Sciatic nerve (tissue), 2 donors: ENCODE measurements around the gene ELOVL5. TPM values are rescaled to one million over a fixed set of nuclear protein-coding genes. Genes with fewer than 3 reads are reported as not detected.
"Not testable (repeated sequence)": the region's sequence is repeated elsewhere in the genome, so short reads cannot be mapped to it uniquely, and the experiment has no call there.

Experiments
- ATAC-seq: fragments of 200-7000 bp; cut with Tn5 transposase; one replicate; pipeline ENCODE4 v1.9.1; 2020; ENCODE audit warnings: mild to moderate bottlenecking, moderate library complexity
- DNase-seq: peaks from one replicate; pipeline ENCODE4 v3.0.0-alpha.2; 2020; ENCODE audit warnings: low spot score
- intact Hi-C: fragments of 100-400 bp; cut with DNase I; formaldehyde crosslinking; loops from one replicate; pipeline ENCODE4 v1.14.2; 2022
- total RNA-seq: library from RNA; stranded (reverse); fragmentation: NEBNext Ultra II Directional; extraction: Animal tissue kit (Norgen Biotek cat#: 25700); gene quantifications from one replicate; pipeline ENCODE4 v1.2.1, GENCODE V29; 2021
- donor health status: DM: no; HTN: no; CAD: no.
- donor health status: DM: no; HTN: no; CAD: no.

The ELOVL5 gene, protein sequence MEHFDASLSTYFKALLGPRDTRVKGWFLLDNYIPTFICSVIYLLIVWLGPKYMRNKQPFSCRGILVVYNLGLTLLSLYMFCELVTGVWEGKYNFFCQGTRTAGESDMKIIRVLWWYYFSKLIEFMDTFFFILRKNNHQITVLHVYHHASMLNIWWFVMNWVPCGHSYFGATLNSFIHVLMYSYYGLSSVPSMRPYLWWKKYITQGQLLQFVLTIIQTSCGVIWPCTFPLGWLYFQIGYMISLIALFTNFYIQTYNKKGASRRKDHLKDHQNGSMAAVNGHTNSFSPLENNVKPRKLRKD
- 115 TPM for total RNA-seq

DNA sequence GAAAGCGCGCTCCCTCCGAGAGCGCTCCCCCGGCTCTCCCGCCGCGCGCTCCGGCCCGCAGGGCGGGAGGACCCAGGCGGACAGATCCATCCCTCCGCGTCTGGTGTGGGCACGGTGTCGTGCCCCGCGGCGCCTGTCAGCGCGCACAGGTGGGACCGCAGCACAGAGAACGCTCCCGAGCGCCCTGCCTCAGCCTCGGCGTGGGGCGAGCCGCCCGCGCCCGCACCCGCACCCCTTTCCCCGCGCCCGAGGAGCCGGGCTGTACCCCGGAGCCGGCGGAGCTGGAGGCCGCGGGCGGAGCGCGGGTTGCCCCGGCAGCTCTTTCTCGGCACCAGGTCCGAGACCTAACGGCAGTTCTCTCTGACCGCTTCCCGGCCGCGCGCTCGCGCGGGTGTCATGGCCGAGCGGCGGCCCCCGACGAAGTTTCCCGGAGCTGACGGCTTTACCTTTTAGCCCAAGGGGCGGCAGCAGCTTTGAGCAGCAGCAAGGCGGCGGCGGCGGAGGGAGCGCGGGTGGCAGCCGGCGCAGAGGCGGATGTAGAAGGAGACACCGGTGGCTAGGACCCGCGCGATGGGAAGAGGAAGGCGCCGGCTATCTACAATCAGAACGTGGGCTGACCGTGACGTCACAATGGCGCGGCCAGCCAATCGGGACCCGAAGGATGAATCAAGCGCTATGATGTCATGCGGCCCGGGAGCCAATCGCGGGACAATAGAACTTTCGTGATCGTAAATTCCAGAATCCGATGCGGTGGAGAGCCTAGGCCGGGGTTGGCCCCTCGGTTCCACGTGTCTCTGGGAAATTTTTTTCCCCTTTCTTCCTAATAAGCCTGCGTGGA is at the start of gene ELOVL5:
Gene ELOVL5 (minus strand): TSS at position 580 of the 838 bp plus-strand sequence. CDS start 53,251 bp downstream, outside the sequence.
- peak; percentile 100 for DNase-seq
- ATAC-seq = peak; percentile 97
- intact Hi-C loops = no loop called here

DNA sequence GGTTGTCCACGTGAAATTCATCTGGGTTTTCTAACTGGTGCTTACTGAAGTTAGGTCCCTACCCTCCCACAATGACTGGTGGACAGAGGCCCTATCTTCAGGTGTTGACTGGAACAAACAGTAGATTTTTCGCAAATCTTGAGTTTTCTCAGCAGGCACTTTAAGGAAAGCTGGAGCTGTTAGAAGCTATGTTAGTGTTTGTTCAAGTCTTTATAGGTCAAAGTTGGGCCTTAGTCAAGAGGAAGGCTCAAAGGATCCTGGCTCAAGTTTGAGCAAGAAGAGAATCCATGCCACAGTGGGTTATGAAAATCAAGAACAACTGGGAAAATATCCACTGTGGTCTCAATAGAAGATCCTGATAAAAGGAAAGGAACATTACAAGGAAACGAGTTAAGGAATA is 48.5 kb upstream of the ELOVL5 start:
- DNase-seq (no peak), ATAC-seq (no peak)
- intact Hi-C loops = no loop called here

- ATAC-seq = no peak
- intact Hi-C loops = no loop called here
- DNase-seq = no peak
Measured at GRCh38 chr6:53395986-53396385, 47.2 kb upstream of the ELOVL5 start.

DNA sequence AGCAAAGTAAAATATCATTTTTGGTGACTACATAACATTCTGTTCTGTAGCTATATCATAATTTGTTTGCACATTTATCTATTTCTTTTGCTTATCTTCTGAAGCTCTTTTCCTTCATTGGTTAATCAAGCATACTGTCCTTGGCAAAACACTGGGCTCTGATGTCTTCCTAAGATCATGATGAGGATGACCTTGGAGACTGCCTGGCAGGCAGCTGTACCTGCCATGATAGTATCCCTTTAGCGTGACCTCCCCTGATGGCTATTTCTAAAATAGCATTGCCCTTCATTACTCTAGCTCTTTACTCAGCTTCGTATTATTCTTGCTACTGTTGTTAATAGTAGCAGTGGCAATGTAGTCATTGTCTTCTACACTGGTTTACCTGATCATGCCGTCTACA is 46.0 kb upstream of the ELOVL5 start:
- intact Hi-C loops = no loop called here
- no peak for DNase-seq
- no peak for ATAC-seq

- intact Hi-C loops = no loop called here
- DNase-seq = no peak
- no peak for ATAC-seq
Measured at GRCh38 chr6:53391170-53391569, 42.4 kb upstream of the ELOVL5 start.

DNA sequence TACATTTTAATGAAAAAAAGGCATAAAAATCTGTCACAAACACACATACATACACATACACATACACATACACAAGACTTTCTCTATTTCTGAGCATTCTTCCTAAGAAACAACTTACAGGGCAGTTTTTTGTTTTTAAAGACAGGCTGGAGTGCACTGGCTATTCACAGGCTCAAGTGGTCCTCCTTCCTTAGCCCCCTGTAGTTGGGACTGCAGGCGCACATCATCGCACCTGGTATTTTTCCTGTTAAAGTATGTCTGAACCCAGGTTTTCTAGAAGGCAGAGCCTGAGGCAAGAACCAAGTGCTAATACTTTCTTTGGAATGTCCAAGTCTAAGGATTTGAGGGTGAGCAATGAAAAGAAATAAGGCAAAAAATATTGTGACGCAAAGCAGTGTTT is 41.3 kb upstream of the ELOVL5 start:
- intact Hi-C loops = no loop called here
- no peak for DNase-seq
- no peak for ATAC-seq

DNA sequence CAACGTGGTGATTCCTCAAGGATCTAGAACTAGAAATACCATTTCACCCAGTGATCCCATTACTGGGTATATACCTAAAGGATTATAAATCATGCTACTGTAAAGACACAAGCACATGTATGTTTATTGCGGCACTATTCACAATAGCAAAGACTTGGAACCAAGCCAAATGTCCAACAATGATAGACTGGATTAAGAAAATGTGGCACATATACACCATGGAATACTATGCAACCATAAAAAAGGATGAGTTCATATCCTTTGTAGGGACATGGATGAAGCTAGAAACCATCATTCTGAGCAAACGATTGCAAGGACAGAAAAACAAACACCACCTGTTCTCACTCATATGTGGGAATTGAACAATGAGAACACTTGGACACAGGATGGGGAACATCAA is 39.9 kb upstream of the ELOVL5 start:
- DNase-seq, ATAC-seq, intact Hi-C loops: not testable (repeated sequence)

DNA sequence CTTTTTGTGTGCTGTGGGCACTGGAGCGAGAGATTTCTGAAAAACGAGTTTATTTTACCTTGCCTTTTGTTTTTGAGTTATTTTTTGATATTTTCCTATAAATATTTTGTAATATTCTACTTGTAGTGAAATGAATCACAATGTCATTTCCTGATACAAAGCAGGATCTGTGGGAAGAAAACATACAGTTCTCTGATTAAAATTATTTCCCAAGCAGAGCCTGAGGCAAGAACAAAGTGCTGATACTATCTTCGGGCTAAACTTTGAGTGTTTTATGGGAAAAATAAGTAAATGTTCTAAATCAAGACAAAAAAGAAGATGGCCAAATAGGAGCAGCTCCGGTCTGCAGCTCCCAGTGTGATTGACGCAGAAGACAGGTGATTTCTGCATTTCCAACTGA is 33.7 kb upstream of the ELOVL5 start:
- intact Hi-C loops = no loop called here
- ATAC-seq = no peak

DNA sequence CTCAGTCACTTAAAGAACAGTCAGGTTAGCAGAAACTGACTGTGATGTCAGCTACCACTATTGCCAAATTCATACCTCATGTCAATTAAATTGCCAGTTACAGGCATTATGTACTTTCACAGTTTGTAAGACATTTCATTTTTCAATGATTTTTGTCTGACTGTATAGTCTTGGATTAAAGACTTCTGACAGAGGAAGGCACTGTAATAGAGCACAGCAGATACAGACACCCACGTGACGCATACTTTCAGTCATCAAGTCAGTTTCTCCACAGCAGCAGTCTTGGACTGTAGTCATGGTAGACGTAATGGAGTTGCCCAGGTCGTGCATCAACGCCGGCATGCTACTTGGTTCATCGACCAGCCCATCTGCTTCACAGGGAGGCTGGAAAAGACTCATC is 29.5 kb upstream of the ELOVL5 start:
- intact Hi-C loops = no loop called here
- no peak for DNase-seq
- ATAC-seq = no peak

More for the DNA sequence above, 33.7 kb upstream of the ELOVL5 start:
- no peak for DNase-seq

- ATAC-seq = no peak
- intact Hi-C loops = no loop called here
- DNase-seq = no peak
Measured at GRCh38 chr6:53377793-53378192, 29.0 kb upstream of the ELOVL5 start.

GRCh38 chr6:53377289-53377688 is 28.5 kb upstream of the ELOVL5 start:
- ATAC-seq (no peak), DNase-seq (no peak)
- intact Hi-C loops = no loop called here

- intact Hi-C loops = no loop called here
- ATAC-seq (no peak), DNase-seq (no peak)
Measured at GRCh38 chr6:53376661-53377226, 28.0 kb upstream of the ELOVL5 start.

GRCh38 chr6:53375847-53376246 is 27.1 kb upstream of the ELOVL5 start:
- intact Hi-C loops = no loop called here
- ATAC-seq (peak; percentile 68), DNase-seq (no peak)

- no peak for ATAC-seq
Measured at GRCh38 chr6:53373638-53374037, 24.9 kb upstream of the ELOVL5 start.

GRCh38 chr6:53369876-53370515 is 21.2 kb upstream of the ELOVL5 start:
- DNase-seq = no peak
- no peak for ATAC-seq
- intact Hi-C loops = no loop called here

More at GRCh38 chr6:53373638-53374037, 24.9 kb upstream of the ELOVL5 start:
- DNase-seq = no peak
- intact Hi-C loops = no loop called here

- no peak for DNase-seq
- no peak for ATAC-seq
- intact Hi-C loops = no loop called here
Measured at GRCh38 chr6:53369051-53369450, 20.3 kb upstream of the ELOVL5 start.

DNA sequence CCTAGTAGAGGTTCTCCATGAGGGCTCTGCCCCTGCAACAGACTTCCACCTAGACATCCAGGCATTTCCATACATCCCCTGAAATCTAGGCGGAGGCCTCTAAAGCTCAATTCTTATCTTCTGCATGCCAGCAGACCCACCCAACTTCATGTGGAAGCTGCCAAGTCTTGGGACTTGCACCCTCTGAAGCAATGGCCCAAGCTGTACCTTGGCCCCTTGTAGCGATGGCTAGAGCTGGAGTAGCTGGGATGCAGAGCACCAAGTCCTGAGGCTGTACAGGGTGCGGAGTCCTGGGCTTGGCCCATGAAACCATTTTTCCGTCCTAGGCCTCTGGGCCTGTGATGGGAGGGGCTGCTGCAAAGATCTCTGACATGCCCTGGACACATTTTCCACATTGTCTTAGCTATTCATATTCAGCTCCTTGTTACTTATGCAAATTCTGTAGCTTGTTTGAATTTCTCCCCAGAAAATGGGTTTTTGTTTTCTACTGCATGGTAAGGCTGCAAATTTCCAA is 17.4 kb upstream of the ELOVL5 start:
- intact Hi-C loops = no loop called here
- ATAC-seq (no peak), DNase-seq (no peak)

DNA sequence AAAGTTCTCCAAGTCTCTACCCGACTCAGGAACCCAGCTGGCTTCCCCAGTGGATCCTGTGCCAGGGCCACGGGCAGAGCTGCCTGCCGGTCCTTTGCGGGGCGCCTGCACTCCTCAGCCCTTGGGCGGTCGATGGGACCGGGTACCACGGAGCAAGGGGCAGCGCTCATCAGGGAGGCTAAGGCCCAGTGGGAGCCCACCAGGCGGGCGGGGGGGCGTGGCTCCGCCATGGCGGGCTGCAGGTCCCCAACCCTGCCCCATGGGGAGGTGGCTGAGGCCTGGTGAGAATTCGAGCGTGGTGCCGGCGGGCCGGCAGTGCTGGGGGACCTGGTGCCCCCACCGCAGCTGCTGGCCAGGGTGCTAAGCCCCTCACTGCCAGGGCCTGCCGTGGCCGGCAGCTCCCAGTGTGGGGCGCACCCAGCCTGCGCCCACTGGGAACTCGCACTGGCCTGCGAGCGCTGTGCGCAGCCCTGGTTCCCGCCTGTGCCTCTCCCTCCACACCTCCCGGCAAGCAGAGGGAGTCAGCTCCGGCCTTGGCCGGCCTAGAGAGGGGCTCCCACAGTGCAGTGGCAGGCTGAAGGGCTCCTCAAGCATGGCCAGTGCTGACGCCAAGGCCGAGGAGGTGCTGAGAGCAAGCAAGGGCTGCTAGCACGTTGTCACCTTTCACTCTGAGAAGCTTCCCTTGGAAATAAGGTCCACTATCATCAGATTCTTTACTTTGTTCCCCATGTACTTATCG is 14.8 kb upstream of the ELOVL5 start:
- DNase-seq = no peak
- intact Hi-C loops = no loop called here
- ATAC-seq = no peak

DNA sequence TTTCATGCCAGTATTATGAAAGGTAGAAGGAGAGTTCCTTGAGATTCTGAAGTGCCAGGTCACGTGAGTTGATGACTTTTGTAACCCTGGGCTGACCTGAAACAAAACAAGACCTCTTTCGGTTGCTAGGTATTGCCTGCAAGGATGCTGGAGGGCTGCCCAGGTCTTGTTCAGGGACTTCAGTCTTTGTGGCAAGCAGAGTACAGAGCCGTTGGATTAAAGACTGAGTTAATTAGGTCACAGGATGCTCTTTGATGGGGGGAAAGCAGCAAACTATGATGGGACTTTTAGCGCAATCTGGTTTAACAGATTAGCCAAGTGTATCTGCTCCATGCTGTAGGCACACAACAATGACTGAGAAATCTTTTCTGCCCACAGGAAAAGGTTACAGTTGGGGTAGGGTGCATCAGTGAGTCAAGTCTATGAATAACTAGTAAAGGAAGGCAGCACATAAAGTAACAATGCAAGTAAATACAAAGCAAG is 12.8 kb upstream of the ELOVL5 start:
- intact Hi-C loops = no loop called here
- DNase-seq (no peak), ATAC-seq (no peak)
